ENCODE results near the gene MND1. TPM values are rescaled to one million over a fixed set of nuclear protein-coding genes. Genes with fewer than 3 reads are reported as not detected.
"Not testable (repeated sequence)": the region's sequence is repeated elsewhere in the genome, so short reads cannot be mapped to it uniquely, and the experiment has no call there.

Gene MND1
- polyA plus RNA-seq, 3 donors, result 16.9 to 20.4 (median 20.3) TPM

DNA sequence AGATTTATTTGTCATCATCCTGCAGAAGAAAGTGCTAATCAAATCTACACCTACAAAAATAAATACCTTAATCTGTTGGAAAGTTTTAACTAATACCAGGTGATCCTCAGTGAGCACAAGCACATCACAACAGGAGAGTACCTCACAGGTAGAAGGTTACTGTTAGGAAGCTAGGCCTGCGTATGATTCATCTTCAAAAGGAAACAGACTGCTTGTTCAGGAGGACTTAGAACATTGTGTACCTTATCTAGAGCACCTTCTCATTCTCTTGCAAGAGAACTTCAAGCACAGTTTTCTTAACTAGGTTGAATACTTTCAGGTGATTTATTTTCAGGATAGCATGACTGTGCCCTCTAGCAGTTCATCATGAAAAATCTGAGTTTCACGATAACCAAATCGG is 54.2 kb downstream of the MND1 start:
- no peak for DNase-seq (ENCODE audit: low read depth in 3 of 3, low spot score in 2 of 3)

DNA sequence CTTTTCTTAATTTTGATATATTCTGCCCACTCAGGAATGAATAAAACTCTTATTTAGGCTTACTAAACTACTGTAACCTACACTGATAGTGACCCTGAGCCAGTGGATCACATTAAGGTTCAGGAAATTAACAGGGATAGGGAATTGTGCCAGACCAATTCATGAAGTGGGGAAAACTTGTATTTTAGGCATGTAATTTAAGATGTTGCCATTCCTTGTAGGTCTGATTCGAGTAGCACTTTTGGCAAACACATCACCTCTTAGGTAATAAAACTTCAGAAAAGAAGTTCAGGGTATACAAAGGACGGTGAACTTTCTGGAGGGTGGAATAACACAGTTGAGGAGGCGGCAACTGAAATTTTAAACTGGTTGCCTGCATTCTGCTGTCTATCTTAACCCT is 54.9 kb downstream of the MND1 start:
- no peak for DNase-seq (ENCODE audit: low read depth in 3 of 3, low spot score in 2 of 3)

DNA sequence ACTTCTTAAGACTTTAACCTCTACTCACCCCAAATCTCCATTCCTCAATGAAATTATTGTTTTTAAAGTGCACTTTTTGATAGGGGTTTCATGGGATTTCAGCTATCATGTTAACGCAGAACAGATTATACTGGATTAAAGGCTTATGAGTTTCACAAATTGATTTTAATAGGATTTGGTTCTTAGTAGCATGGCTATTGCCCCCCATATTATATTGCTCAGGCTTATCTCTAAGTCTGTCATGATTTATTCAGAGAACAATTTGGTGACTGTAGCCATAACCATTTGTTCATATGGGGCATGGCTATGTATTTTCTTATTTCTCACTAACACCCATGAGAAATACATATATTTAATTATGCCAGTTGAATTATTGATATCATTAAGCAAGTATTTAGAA is 57.0 kb downstream of the MND1 start:
- DNase-seq (ENCODE audit: low read depth in 3 of 3, low spot score in 2 of 3), result no peak

DNA sequence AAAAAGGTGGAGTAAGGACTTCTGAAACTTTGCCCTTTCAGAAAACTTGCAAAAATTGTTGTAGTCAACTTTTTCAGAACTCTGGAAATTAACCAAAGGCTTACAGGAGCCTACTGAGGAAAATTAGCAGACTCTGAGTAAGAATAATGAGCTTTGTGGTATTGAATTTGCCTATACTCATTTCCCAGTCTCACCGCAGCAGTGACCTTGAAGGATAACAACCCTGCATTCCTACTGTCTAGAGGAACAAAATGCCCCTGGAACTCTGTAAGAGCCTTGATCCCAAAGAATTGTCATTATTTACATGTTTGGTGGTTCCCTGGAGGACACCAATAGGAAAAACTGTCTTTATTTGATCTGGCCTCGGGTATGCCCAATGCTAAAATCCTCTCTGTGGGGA is 57.9 kb downstream of the MND1 start:
- DNase-seq (ENCODE audit: low read depth in 3 of 3, low spot score in 2 of 3), result no peak

DNA sequence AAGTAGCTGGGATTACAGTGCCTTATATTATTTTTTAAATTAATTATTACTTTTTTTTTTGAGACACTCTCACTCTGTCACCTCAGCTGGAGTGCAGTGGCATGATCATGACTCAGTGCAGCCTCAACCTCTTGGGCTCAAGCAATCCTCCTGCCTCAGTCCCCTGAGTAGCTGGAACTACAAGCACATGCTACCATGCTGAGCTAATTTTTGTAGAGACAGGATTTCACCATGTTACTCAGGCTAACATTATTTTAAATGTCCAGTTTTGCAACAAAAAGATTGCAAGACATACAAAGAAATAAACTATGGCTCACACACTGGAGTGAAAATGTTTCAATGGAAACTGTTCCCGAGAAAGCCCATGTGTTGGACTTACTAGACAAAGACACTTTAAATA is 59.2 kb downstream of the MND1 start:
- no peak for DNase-seq (ENCODE audit: low read depth in 3 of 3, low spot score in 2 of 3)

DNA sequence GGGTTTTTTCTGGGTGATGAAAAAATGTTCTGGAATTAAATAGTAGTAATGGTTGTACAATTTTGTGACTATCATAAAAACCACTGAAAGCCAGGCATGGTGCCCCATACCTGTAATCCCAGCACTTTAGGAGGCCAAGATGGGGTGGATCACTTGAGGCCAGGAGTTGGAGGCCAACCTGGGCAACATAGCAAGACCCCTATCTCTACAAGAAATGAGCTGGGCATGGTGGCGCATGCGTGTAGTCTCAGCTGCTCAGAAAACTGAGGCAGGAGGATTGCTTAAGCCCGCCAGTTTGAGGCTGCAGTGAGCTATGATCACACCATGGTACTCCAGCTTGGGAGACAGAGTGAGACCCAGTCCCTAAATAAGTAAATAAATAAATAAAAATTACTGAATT is 63.4 kb downstream of the MND1 start:
- no peak for DNase-seq (ENCODE audit: low read depth in 3 of 3, low spot score in 2 of 3)

DNA sequence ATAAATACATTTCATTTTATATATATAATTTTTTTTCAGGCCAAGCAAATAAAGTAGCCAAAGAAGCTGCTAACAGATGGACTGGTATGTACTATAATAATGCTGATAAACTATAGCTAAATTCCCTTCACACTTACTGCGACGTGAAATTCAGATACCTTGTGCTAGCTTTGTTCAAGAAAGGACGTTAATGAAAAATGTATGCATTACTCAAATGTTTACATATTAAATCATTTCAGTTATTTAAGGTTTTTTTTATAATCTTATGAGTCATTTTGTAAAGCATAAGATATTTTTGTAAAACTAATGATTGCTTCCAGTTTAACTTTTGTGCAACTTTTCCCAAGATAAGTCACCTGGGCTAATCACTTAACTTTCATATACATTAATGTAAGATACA is 64.4 kb downstream of the MND1 start:
- DNase-seq (ENCODE audit: low read depth in 3 of 3, low spot score in 2 of 3), result no peak

DNA sequence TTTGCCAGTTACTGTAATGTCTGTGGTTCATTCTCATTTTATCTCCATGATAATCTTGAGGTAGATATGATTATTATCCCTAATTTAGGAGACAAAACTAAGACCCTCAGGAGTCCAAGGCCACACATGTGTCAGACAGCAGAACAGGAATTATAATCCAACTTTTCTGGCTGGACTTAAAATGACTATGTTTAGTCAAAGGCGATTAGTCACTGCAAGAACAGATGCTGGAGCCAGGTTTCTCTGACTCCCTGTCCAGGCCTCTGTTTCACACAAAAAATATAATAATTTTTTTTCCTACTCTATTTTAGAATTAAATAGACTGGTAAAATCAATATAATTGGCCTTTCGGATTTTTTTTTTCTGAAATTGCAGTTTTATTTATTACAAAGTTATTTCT is 64.9 kb downstream of the MND1 start:
- no peak for DNase-seq (ENCODE audit: low read depth in 3 of 3, low spot score in 2 of 3)

DNA sequence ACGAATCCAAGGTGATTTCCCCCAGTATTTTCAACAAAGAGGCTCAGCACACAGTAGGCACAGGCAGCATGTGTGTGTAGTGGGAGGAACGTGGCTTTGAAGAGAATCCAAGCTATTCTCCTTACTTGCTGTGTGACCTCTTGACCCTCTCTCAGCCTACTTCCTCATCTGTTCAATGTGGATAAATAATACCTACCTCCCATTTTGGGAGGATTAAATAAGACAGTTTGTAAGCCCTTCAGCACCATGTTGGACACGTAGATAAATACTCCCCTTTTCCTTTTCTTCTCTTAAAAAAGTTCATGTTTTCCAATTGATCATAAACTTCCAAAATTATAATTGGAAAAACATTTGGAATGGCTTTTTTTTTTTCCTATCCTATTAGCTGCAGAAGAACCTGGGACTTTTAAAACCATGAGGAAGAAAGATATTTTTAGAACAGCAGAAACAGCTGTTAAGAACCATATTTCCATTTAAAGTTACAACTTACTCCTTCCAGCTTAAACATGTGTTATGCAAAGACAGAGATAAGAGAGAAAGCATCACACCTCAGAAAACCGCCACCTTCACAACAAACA is 65.5 kb downstream of the MND1 start:
- no peak for DNase-seq (ENCODE audit: low read depth in 3 of 3, low spot score in 2 of 3)

DNA sequence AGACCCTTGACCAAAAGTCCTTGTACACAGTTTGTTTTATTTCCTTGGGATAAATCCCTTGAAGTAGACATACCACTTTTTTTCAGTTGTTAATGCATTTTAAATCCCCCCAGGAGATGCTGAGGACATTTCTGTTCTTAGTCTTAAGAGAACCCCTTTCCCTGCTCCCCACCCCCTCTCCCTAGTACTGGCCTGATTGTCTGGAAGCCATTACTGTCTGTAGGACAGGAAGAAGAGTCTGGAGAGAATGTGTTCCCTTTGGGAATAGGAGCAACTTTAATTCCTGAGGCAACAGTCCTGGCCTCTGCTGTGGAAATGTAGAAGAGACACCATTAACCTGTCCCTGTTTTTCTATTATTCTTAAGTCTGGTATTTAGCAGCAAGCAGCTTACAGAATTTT is 69.4 kb downstream of the MND1 start:
- no peak for DNase-seq (ENCODE audit: low read depth in 3 of 3, low spot score in 2 of 3)

DNA sequence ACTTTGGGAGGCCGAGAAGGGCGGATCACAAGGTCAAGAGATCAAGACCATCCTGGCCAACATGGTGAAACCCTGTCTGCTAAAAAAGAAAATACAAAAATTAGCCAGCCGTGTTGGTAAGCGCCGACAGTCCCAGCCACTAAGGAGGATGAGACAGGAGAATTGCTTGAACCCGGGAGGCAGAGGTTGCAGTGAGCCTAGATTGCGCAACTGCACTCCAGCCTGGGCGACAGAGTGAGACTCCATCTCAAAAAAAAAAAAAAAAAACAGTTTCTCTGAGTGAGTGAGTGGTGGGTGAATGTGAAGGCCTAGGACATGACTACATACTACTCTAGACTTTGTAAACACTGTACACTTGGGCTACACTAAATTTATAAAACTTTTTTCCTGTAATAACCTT is 72.0 kb downstream of the MND1 start:
- not testable (repeated sequence) for DNase-seq (ENCODE audit: low read depth in 3 of 3, low spot score in 2 of 3)

DNA sequence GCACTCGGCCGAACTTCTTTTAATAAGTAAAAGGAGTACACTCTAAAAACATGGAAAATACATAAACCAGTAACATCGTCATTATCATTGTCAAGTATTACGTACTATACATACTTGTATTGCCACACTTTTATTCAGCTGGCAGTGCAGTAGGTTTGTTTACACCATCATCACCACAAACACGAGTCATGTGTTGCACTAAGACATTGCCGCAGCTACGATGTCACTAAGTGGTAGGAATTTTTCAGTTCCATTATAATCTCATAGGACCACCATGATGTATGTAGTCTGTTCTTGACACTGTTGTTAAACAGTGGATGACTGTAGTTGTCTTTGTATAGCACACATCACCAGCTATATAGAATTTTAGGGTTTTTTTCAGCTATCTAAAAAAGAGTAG is 73.6 kb downstream of the MND1 start:
- DNase-seq (ENCODE audit: low read depth in 3 of 3, low spot score in 2 of 3), result no peak

DNA sequence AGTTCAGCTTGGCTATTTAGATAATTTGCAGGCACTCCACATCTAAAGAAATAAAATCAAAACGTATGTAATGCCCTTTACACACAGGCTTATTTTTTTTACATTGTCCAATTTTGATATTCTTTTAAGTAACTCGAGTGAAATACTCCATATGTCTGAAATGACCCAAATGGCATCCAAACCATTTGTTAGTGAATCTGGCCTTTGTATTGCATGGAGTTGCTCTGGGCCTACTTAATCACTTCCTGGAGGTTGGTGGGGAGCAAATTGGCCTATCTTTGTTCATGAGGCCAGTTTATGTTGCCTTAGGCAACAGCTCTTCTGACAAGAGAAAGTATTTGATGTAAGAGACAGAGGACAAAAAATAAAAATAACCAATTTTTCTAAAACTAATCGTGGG is 74.1 kb downstream of the MND1 start:
- peak in 1 of 3 donors; percentile 53 for DNase-seq (ENCODE audit: low read depth in 3 of 3, low spot score in 2 of 3)

DNA sequence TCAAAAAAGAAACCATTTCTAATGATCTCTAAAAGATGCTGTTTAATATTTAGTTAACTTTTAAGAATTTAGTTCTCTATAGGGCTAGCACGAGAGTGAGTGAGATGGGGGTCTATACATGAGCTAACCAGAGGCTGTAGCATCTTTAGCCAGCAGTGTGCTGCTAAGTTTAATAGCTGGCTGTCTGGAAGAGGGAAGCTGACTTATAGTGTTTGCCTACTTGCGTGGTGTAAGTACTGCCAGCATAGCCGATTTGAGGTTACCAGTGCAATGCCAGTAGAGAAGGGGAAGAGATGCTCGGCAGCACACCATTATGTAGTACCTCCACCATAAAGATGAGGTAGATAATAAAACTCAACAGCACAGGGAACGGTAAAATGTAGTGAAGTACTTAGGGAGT is 74.5 kb downstream of the MND1 start:
- DNase-seq (ENCODE audit: low read depth in 3 of 3, low spot score in 2 of 3), result no peak

DNA sequence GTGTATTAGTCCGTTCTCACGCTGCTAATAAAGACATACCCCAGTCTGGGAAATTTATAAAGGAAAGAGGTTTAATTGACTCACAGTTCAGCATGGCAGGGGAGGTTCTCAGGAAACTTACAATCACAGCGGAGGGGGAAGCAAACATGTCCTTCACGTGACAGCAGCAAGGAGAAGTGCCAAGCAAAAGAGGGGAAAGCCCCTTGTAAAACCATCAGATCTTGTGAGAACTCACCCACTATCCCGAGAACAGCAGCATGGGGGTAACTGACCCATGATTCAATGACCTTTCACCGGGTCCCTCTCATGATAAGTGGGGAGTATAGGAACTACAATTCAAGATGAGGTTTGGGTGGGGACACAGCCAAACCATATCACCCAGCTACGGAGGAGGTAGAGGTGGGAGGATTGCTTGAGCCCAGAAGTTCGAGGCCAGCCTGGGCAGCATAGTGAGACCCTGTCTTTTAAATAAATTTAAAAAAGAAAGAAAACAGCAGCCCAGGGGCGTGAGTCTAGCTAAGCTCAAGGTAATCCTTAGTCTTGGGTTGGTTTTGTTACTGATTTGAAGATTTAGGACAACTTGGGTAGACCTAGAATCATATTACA is 75.3 kb downstream of the MND1 start:
- no peak for DNase-seq (ENCODE audit: low read depth in 3 of 3, low spot score in 2 of 3)

DNA sequence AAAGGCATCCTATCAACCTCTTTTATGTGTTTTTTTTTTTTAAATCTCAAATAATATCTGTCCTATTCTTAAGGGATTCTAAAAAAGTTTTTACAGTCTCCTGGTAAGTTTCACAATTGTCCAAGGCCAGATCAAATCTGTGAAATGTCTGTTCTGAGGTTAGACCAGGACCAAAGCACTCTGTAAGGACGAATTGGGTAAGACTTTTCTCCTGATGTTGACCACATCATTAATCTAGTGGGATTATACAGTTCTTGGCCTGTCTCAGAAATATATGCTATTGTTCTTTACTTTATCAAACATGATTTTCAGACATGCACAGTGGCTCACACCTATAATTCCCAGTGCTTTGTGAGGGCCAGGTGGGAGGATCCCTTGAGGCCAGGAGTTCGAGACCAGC is 75.9 kb downstream of the MND1 start:
- no peak for DNase-seq (ENCODE audit: low read depth in 3 of 3, low spot score in 2 of 3)

DNA sequence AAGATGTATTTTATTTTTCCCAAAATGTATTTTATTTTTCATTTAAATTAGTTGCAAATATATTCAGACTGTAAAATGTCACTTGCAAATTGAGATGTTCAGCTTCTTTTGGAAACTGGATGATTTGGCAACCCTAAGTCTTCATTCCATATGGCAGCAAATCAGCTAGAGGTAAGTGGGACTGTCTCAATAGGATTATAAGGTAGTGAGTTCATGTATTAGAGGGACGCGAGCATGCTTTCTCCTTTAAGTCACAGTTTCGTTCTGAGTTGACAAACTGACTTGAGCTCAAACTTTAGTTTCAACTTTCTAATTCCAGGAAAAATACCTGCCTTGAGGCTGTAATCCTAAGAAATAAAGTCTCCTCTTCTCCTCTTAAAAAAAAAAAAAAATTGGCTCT is 77.5 kb downstream of the MND1 start:
- DNase-seq (ENCODE audit: low read depth in 3 of 3, low spot score in 2 of 3), result no peak

DNA sequence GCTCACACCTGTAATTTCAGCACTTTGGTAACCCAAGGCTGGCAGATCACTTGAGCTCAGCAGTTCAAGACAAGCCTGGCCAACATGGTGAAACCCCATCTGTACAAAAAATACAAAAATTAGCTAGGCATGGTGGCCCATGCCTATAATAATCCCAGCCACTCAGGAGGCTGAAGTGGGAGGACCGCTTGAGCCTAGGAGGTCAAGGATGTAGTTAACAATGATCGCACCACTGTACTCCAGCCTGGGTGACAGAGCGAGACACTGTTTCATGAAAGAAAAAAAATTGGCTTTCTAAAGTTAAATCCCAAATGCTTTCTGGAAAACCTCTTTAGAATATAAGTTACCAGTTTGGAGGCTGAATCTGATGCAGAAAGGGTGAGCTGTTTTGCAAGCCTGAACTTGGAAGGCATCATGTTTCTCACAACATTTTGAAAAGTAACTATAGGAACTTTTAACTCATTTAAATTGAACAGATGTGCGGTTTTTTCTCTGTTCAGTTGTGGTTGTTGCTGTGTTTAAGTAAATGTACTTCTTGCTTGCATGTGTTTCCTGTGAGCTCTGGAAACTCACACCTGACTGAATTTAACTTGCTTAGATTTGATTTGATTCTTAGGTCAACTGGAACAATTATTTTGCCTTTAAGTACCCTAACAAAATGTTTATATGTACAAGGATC is 81.9 kb downstream of the MND1 start:
- no peak for DNase-seq (ENCODE audit: low read depth in 3 of 3, low spot score in 2 of 3)

DNA sequence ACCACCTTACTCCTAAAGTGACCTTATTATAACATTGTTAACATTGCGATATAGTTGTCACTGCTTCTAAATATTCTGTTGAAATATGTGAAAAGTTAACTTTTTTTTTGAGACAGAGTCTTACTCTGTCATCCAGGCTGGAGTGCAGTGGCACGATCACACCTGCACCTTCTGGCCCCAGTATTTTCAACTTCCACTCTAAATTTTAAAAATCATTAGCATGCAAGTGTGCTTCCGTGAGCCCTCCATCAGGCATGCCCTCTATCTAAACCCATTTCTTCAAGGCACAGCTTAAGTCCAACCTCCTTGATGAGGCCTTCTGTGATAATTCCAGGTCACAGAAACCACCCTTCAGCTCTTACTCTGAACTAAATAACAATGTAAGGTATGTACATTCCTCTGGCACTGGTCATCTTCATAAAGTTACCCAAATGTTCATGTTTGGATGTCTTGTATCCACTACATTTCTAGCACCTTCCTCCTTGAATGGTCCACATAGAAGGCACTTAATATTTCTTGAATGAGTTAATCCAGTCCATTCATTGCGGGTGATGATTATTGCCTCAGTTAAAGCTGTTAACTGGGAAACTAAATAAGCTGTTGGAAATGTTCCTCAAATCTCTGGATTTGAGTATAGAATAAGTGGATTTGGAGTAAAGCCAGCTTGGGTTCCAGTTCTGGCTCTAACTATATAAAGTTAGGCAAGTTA is 83.0 kb downstream of the MND1 start:
- no peak for DNase-seq (ENCODE audit: low read depth in 3 of 3, low spot score in 2 of 3)

DNA sequence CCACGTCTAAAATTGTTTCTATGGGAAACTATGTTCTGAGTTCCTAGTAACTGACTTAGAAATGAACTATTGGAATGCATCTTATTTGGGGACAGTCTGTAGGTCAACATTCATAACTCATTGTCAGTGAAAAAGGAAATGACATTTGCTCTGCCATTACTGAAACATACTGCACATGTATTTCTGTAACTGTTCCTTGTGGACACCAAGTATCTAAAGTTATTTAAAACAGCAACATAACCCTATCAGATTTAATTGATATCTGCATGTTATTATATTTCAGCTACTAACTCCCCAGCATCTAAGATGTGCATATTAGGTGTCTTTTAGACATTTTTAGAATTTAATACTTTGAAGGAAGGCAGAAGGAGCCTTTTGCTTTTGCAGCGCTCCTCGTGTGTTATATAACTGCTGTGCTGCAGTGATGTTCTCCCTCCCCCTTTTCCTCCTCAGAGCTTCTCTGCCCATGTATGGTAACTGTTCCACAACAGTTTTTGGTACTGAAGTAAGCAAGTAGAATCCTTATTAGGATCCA is 84.5 kb downstream of the MND1 start:
- peak in 1 of 3 donors; percentile 73 for DNase-seq (ENCODE audit: low read depth in 3 of 3, low spot score in 2 of 3)

DNA sequence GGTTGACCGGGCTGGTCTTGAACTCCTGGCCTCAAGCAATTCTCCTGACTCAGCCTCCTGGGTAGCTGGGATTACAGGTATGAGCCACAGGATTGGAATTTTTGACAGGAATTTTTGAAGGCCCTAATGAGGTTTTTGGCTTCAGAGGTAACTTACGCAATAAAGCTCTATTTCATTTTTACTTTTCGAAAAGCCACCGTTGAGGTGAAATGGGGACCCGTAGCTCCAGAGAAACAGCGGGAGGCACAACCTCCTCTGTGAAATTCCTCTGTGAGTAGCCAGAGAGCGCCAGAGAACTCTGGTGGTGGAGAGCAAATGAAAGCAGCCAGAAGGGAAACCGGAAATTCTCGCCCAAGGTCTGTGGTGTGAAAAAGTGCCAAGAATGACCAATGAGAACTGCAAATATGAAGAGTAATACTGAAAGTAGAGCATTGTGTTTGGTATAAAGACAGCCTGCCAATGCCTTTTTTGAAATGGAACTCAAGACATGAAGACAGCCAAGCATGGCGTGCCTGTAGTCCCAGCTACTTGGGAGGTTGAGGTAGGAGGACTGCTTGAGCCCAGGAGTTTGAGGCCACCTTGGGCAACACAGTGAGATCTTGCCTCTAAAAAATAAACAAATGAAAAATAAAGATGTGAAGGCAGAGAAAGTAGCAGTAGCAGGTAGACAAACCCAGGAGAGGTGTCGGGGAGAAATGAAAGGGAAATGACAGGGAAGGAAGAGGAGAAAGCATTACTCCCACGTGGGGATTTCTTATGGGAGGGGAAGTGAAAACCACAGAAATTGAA is 88.7 kb downstream of the MND1 start:
- no peak for DNase-seq (ENCODE audit: low read depth in 3 of 3, low spot score in 2 of 3)
